ENCODE results near the gene ZCCHC7.

ZCCHC7 gene

DNA sequence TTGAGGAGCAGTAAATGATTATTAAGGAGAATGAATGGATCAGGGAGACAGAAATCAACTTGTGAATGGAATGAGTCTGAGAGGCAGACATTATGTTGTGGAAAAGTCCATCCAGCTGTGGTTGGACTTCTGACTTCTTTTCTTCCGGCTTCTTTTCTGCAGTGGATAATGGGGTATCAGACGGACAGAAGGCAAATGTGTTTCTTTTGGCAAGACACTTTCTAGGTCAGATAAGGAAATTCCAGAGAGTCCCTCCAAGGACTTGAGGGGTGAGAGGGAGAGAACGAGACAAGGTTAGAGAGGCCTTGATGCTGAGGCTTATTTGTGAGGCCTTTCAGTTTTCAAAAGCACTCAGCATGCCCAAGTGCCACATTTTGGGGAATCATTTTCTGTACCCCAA lies 285.0 kb downstream of the ZCCHC7 start:
- DNase-seq (ENCODE audit: low spot score) = no peak

DNA sequence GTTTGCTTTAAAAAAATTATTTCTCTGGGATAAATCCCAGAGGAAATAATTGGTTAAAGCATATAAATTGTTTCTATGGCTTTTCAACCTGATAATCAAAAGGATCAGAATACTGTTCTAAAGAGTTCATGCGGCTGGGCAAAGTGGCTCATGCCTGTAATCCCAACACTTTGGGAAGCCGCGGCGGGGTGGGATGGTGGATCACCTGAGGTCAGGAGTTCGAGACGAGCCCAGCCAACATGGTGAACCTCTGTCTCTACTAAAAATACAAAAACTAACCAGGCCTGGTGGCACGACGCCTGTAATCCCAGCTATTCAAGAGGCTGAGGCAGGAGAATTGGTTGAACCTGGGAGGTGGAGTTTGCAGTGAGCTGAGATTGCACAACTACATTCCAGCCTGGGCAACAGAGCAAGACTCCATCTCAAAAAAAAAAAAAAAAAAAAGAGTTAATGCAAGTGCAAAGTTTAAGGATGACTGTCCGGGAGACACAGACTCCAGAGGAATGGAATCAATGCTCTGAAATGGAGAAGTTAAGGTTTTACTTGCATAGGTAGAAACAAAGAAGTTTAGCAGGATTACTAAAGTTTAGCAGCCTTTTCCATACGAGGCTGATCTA lies 285.5 kb downstream of the ZCCHC7 start:
- DNase-seq (ENCODE audit: low spot score) = no peak

DNA sequence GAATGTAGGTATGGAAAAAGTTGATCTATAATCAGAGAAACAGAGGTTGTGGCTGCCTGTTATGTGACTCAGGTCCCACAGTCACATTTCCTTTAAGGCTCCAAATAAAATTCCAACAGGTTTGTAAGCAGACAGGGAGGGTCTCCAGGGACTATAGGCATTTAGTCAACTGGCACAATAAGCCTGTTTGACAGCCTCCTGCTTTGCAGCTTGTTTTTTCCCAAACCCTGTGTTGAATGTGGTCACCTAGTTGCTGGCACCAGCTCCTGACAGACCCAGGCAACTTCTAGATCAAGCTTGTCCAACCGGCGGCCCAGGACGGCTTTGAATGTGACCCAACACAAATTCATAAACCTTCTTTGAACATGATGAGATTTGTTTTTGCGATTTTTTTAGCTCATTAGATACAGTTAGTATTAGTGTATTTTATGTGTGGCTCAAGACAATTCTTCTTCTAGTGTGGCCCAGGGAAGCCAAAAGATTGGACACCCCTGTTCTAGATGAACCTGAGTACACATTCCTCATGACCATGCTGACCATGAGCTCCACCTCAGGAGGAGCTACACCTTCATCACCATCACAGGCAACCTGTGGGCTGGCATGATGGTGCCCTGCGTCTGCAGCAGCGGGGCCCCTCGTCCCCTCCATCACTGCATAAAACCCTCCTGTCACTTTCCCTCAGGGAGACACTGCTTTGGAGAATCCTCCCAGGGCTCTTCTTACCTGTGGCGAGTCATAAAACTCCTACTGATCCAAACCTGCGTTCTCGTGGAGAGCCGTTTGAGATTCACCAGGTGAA lies 286.4 kb downstream of the ZCCHC7 start:
- no peak for DNase-seq (ENCODE audit: low spot score)

DNA sequence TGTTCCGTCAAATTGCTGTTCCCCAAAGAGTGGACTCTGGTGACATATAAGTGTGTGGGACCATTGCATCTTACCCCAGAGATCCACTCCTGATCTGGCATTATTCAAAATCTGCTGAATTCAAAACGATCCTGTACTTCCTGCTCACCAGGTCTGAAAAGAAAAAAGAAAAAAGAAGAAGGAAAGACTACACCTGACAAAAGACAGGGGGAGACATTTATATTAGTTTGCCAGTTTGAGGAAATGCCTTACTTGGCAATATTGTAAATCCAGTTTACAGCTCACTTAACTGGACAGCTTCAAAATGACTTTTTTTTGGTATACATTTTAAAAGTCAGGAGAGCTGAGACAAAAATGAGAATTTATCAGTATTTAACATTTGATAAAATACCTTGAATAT lies 287.1 kb downstream of the ZCCHC7 start:
- no peak for DNase-seq (ENCODE audit: low spot score)
